DMS79 (cell line): ENCODE data around the gene FOXD2.
A peak's percentile ranks its signal among the peaks of the same experiment; 100 is the strongest.

Experiments
- DNase-seq: peaks from one replicate; lab custom pipeline; 2025; lab: John Stamatoyannopoulos, UW

The FOXD2 gene

GRCh38 chr1:47437447-47438164, at the start of gene FOXD2:
FOXD2 (plus strand) TSS chr1:47438044; CDS start chr1:47438136, 92 bp downstream.
- DNase-seq, result peak; percentile 86

GRCh38 chr1:47388891-47389238, 49.0 kb upstream of the FOXD2 start:
- no peak for DNase-seq

- no peak for DNase-seq
These were observed 48.1 kb upstream of the FOXD2 start for GRCh38 chr1:47389731-47390130.

GRCh38 chr1:47390843-47391242, 47.0 kb upstream of the FOXD2 start:
- no peak for DNase-seq

- DNase-seq, result no peak
These were observed 44.7 kb upstream of the FOXD2 start for GRCh38 chr1:47393141-47393540.

- DNase-seq, result no peak
These were observed 42.4 kb upstream of the FOXD2 start for GRCh38 chr1:47395433-47395832.

GRCh38 chr1:47396671-47397196, 41.1 kb upstream of the FOXD2 start:
- DNase-seq, result no peak

- DNase-seq, result no peak
These were observed 38.6 kb upstream of the FOXD2 start for GRCh38 chr1:47399138-47399845.

- DNase-seq, result no peak
These were observed 38.0 kb upstream of the FOXD2 start for GRCh38 chr1:47399846-47400155.

GRCh38 chr1:47401761-47402160, 36.1 kb upstream of the FOXD2 start:
- DNase-seq, result no peak

- DNase-seq, result no peak
These were observed 35.3 kb upstream of the FOXD2 start for GRCh38 chr1:47402591-47402990.

- no peak for DNase-seq
These were observed 34.4 kb upstream of the FOXD2 start for GRCh38 chr1:47403321-47403910.

- DNase-seq, result no peak
These were observed 32.1 kb upstream of the FOXD2 start for GRCh38 chr1:47405697-47406096.

GRCh38 chr1:47406966-47407365, 30.9 kb upstream of the FOXD2 start:
- DNase-seq, result no peak

GRCh38 chr1:47407481-47407880, 30.4 kb upstream of the FOXD2 start:
- no peak for DNase-seq

GRCh38 chr1:47409311-47410067, 28.4 kb upstream of the FOXD2 start:
- DNase-seq, result no peak

- DNase-seq, result no peak
These were observed 27.8 kb upstream of the FOXD2 start for GRCh38 chr1:47410068-47410455.

- no peak for DNase-seq
These were observed 26.4 kb upstream of the FOXD2 start for GRCh38 chr1:47411436-47411835.

GRCh38 chr1:47412437-47412836, 25.4 kb upstream of the FOXD2 start:
- no peak for DNase-seq

GRCh38 chr1:47415728-47416318, 22.0 kb upstream of the FOXD2 start, which contains the start of gene FOXE3:
FOXE3 (plus strand) TSS chr1:47416285; CDS start chr1:47416316, 31 bp downstream.
- no peak for DNase-seq

GRCh38 chr1:47416319-47417169, 21.3 kb upstream of the FOXD2 start:
- DNase-seq, result no peak
